Stimulated activated CD8-positive, alpha-beta memory T cell treated with anti-CD3 and anti-CD28 coated beads, Interleukin-4, amount 100 ng/mL, for 1 hour (primary cell): ENCODE results near the gene TAX1BP3.

Experiments used
- DNase-seq, 2 donors: peaks; one replicate each; pipeline ENCODE4 v3.0.0-alpha.2; 2020; ENCODE audit warnings: low read depth in 2 of 2, low spot score in 1 of 2

The TAX1BP3 gene

GRCh38 chr17:3659541-3660111, 8.8 kb downstream of the TAX1BP3 start:
- DNase-seq = no peak

DNA sequence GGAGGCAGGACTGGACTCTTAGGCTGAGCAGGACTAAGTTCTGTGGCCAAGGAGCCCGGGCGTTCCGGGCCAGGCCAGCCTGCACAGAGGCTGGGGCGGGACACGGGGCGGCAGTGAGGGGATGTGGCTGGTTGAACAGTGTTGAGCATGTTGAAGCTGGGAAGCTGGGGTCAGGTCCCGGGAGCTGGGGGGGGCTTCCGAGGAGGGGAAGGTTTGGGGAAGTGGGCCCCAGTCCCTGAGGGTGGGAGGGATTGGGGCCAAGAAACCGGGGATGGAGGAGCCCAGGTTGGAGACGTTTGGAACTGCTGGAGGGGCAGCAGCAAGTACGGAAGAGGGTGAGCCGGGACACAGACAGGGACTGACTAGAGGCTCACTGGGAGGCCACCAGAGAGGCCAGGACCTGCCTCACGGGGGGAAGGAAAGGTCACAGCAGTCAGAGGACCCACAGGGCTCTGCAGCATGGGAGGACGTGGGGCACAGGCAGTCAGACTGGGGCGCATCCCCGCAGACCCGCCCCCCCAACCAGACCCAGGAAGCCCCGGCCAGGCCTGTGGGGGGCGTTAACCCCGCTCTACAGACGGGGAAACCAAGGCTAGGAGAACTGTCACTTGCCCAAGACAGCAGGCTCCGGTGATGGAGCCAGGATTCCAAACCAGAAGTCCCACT, 9.5 kb downstream of the TAX1BP3 start:
- no peak for DNase-seq

GRCh38 chr17:3657874-3658783, 10.2 kb downstream of the TAX1BP3 start:
- DNase-seq = no peak

- no peak for DNase-seq
These were observed 10.8 kb downstream of the TAX1BP3 start for GRCh38 chr17:3657588-3657869.

DNA sequence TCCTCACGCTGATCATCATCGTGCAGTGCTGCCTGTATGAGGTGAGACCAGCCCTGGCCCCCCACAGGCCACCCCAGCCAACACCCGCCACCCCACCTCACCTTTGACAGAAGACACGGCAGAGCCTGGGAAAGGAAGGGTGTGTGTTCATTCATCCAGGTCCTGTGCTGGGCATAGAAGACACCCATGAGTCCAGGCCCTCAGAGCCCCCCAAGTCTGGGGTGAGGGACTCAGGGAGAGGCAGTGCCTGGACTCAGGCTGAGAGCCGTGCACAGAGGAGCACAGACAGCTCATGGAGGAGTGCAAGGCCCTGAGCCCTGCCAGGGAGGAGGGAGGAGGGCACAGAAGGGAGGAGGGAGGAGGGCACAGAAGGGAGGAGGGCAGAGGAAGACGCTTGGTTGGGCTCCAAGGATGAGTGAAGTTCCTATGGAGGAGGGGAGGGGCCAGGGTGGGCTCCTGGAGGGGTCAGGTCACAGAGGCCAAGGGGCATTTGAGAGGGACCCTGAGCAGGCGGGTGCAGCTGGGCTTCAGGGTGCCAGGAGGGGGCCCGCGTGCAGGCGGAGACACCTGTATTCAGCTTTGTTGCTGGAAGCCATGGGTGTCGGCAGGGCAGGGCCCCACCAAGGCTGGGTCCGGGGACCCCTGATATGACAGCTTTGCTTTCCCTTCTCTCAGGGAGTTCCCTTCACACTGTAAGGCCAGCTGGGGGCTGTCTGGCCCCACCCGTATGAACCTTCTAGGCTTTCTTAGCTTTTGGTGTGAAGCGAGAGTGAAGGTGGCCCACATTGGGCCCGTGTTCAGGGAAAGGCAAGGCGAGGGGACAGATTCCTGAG, 11.4 kb downstream of the TAX1BP3 start:
- no peak for DNase-seq

DNA sequence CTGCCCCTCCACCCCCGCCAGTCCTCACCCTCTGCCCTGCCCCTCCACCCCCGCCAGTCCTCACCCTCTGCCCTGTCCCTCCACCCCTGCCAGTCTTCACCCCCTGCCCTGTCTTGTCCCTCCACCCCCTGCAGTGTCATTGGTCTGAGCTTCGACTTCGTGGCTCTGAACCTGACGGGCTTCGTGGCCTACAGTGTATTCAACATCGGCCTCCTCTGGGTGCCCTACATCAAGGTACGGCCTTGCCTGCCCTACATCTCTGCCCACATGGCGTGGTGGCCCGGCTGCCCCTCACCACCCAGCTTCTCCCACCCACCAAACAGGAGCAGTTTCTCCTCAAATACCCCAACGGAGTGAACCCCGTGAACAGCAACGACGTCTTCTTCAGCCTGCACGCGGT, 12.0 kb downstream of the TAX1BP3 start:
- DNase-seq = no peak

- DNase-seq = no peak
These were observed 12.6 kb downstream of the TAX1BP3 start for GRCh38 chr17:3655766-3656165.

- no peak for DNase-seq
These were observed 20.4 kb downstream of the TAX1BP3 start for GRCh38 chr17:3647769-3648555.

- no peak for DNase-seq
These were observed 21.1 kb downstream of the TAX1BP3 start for GRCh38 chr17:3647251-3647650.

DNA sequence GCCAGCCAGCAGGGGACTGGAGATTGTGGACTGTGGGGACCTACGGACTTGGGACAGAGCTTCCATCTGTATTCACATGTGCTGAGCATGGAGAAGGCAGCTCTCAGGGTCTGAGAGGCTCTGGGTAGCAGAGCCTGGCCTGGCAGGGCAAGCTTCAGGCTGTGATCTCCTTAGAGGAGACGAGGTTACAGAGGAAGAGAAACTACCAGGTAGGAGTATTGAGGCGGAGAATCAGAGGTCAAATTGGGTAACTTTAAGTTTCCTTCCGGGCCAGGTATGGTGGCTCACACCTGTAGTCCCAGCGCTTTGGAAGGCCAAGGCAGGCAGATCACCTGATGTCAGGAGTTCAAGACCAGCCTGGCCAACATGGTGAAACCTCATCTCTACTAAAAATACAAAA, 23.1 kb downstream of the TAX1BP3 start:
- no peak for DNase-seq

- DNase-seq = no peak
These were observed 24.5 kb downstream of the TAX1BP3 start for GRCh38 chr17:3643889-3644349.

DNA sequence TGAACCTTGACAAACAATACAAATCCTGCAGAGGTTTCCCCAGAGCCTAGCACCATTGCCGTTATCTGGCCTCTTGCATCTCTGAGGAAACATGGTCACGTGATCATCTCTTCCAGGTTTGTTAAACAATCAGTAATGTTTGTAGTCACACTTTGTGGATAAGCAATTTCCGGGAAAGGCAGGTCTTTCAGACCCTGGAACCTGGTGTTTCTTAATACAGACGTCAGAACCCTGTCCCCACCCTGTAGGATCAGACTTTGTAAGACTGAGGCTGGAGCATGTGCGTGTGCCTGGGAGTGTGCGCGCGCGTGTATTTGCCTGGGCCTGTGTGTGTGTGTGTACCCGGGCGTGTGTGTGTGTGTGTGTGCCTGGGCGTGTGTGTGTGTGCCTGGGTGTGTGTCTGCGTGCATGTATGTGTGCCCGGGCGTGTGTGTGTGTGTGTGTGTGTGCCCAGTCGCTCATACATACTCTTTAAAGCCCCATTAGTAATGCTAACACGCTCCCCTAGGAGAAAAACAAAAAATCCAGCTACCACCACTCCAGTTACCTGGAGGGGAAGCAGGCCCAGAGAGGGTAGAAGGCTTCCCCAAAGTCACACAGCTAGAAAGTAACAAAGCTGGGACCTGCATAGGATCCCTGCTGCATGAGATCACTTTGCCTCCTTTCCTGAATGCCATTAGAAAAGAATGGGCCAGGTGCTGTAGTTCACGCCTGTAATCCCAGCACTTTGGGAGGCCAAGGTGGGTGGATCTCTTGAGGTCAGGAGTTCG, 26.5 kb downstream of the TAX1BP3 start:
- DNase-seq = no peak

DNA sequence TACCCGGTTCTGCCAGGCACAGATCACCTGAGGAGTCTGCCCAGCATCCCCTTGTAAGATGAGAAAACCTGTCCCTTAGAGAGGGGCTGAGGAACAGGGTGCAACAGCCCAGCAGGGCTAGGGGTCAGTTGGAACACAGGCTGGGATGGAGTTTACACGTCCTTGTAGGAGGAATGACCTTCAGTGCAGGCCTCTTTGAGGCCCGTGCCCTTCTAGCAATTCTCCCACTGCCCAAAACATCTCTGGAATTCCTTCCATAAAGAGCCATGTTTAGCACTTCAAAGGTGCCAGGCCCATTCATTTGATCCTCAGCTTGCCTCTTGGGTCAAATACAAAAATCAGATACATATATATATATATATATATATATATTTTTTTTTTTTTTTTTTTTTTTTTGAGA, 27.4 kb downstream of the TAX1BP3 start:
- DNase-seq = no peak

- DNase-seq = no peak
These were observed 28.3 kb downstream of the TAX1BP3 start for GRCh38 chr17:3639981-3640596.

DNA sequence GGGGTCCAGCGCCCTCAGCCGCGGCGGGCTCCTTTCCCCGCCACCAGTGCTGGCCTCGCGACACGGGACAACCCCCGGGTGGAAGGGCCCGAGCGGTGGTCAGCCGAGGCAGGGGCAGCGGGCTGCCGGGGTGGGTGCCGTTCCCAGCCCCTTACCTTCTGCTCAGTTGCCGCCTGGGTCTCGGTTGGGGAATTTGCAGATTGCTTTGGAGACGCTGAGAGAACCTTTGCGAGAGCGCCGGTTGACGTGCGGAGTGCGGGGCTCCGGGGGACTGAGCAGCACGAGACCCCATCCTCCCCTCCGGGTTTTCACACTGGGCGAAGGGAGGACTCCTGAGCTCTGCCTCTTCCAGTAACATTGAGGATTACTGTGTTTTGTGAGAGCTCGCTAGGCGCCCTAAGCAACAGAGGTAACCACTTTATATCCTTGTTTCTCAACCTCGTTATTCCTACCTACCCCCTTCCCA, 31.4 kb downstream of the TAX1BP3 start:
- DNase-seq = no peak

GRCh38 chr17:3636154-3636907, 32.0 kb downstream of the TAX1BP3 start, which contains the start of the genes CTNS and SHPK:
Gene CTNS, plus strand, starts transcription at chr17:3636760. Its CDS starts 3,447 bp downstream, at chr17:3640207.
Gene SHPK, minus strand, starts transcription at chr17:3636250. Its CDS starts 31 bp downstream, at chr17:3636219.
- DNase-seq = peak; percentile 81 to 88

- no peak for DNase-seq
These were observed 32.8 kb downstream of the TAX1BP3 start for GRCh38 chr17:3635474-3636153.

- no peak for DNase-seq
These were observed 36.1 kb downstream of the TAX1BP3 start for GRCh38 chr17:3632287-3632686.
